Measurements from ENCODE around the gene NR4A2.

The NR4A2 gene

GRCh38 chr2:156332534-156333273 lies at the start of gene NR4A2:
NR4A2 (minus strand) TSS chr2:156332721; CDS start chr2:156330186, 2,535 bp downstream.
- peak; percentile 85 for DNase-seq (ENCODE audit: low spot score)

GRCh38 chr2:156380117-156380645 lies 47.7 kb upstream of the NR4A2 start:
- no peak for DNase-seq (ENCODE audit: low spot score)

GRCh38 chr2:156379714-156380113 lies 47.2 kb upstream of the NR4A2 start:
- no peak for DNase-seq (ENCODE audit: low spot score)

- no peak for DNase-seq (ENCODE audit: low spot score)
Observed at GRCh38 chr2:156379071-156379470, 46.5 kb upstream of the NR4A2 start.

- DNase-seq (ENCODE audit: low spot score): no peak
Observed at GRCh38 chr2:156366753-156367152, 34.2 kb upstream of the NR4A2 start.

GRCh38 chr2:156363141-156363540 lies 30.6 kb upstream of the NR4A2 start:
- no peak for DNase-seq (ENCODE audit: low spot score)

- DNase-seq (ENCODE audit: low spot score): peak; percentile 64
Observed at GRCh38 chr2:156356014-156356754, 23.7 kb upstream of the NR4A2 start.

- no peak for DNase-seq (ENCODE audit: low spot score)
Observed at GRCh38 chr2:156352911-156353310, 20.4 kb upstream of the NR4A2 start.

GRCh38 chr2:156350374-156351142 lies 18.0 kb upstream of the NR4A2 start:
- no peak for DNase-seq (ENCODE audit: low spot score)

GRCh38 chr2:156349605-156350004 lies 17.1 kb upstream of the NR4A2 start:
- no peak for DNase-seq (ENCODE audit: low spot score)

GRCh38 chr2:156349161-156349560 lies 16.6 kb upstream of the NR4A2 start:
- DNase-seq (ENCODE audit: low spot score): no peak

GRCh38 chr2:156347431-156347830 lies 14.9 kb upstream of the NR4A2 start:
- DNase-seq (ENCODE audit: low spot score): no peak

- no peak for DNase-seq (ENCODE audit: low spot score)
Observed at GRCh38 chr2:156346731-156347130, 14.2 kb upstream of the NR4A2 start.

- no peak for DNase-seq (ENCODE audit: low spot score)
Observed at GRCh38 chr2:156345582-156345981, 13.1 kb upstream of the NR4A2 start.

- no peak for DNase-seq (ENCODE audit: low spot score)
Observed at GRCh38 chr2:156343940-156344301, 11.4 kb upstream of the NR4A2 start.

GRCh38 chr2:156343096-156343939 lies 10.8 kb upstream of the NR4A2 start:
- DNase-seq (ENCODE audit: low spot score): no peak

- DNase-seq (ENCODE audit: low spot score): peak; percentile 94
Observed at GRCh38 chr2:156342254-156343095, 10.0 kb upstream of the NR4A2 start.

- DNase-seq (ENCODE audit: low spot score): peak; percentile 82
Observed at GRCh38 chr2:156341452-156342253, 9.1 kb upstream of the NR4A2 start.

GRCh38 chr2:156340804-156341451 lies 8.4 kb upstream of the NR4A2 start:
- DNase-seq (ENCODE audit: low spot score): no peak
